GM12878 (cell line): ENCODE data around the gene TSC22D4. TPM values are rescaled to one million over a fixed set of nuclear protein-coding genes. Genes with fewer than 3 reads are reported as not detected.

ENCODE experiments used
- ATAC-seq: fragments of 200-7000 bp; cut with Tn5 transposase; 3 replicates; pipeline ENCODE4 v1.9.1; 2020; ENCODE audit warnings: mild to moderate bottlenecking, moderate library complexity
- BruUV-seq: library from RNA; stranded (reverse); fragments of 400-500 nt; replicated peaks from 2 replicates; lab custom pipeline; 2021; lab: Mats Ljungman, UMichigan
- CTCF ChIA-PET: fragments of 300-600 bp; sonication (Branson Sonifier 250); formaldehyde crosslinking; extraction: SDS; loops from one replicate; lab custom pipeline; 2021; ENCODE audit warnings: inconsistent platforms; lab: Yijun Ruan, JAX
- POLR2A ChIA-PET: fragments of 350-600 bp; formaldehyde crosslinking; extraction: SDS; loops from one replicate; lab custom pipeline; 2021; ENCODE audit warnings: inconsistent platforms; lab: Charles Lee
- RAD21 ChIA-PET: fragments of 300-600 bp; sonication (Branson Sonifier 250); formaldehyde crosslinking; loops from one replicate; lab custom pipeline; 2023; ENCODE audit warnings: antibody characterized with exemption; ENCODE audit not compliant: unreplicated experiment; lab: Charles Lee
- SMC1A ChIA-PET: fragments of 300-600 bp; sonication (Branson Sonifier 250); formaldehyde crosslinking; loops from one replicate; lab custom pipeline; 2023; ENCODE audit not compliant: unreplicated experiment, uncharacterized antibody; lab: Charles Lee
- DNase-seq: peaks from one replicate; pipeline ENCODE4 v3.0.0-alpha.2; 2011; ENCODE audit warnings: low read depth, low spot score
- FAIRE-seq: peaks from 3 replicates; lab custom pipeline; 2011; peaks lifted over from hg19 to GRCh38; lab: Jason Lieb, UNC
- H2AFZ ChIP-seq: 2 replicates; pipeline ENCODE4 v1.6.0; 2011; ENCODE audit warnings: low read depth, low read length, control low read depth; ENCODE audit not compliant: control insufficient read depth
- H3K27ac ChIP-seq: 2 replicates; pipeline ENCODE4 v1.5.1; 2011; ENCODE audit warnings: control low read depth; ENCODE audit not compliant: control insufficient read depth, insufficient read depth
- H3K27me3 ChIP-seq, 2 experiments: replicated peaks in 1 of 2; 2 replicates each; pipeline versions ENCODE4 v1.6.0 to v1.6.1; 2011; ENCODE audit warnings: low read length in 1 of 2; ENCODE audit not compliant: control insufficient read depth in 2 of 2, insufficient read depth in 2 of 2
- H3K36me3 ChIP-seq, 2 experiments: 2 replicates each; pipeline ENCODE4 v1.5.1; 2011; ENCODE audit warnings: low read length in 1 of 2; ENCODE audit not compliant: control insufficient read depth in 2 of 2, insufficient read depth in 2 of 2
- H3K4me1 ChIP-seq: 2 replicates; pipeline ENCODE4 v1.6.1; 2011; ENCODE audit warnings: mild to moderate bottlenecking, low read length, moderate library complexity, mixed read lengths; ENCODE audit not compliant: control insufficient read depth, insufficient read depth
- H3K4me2 ChIP-seq: 2 replicates; pipeline ENCODE4 v1.6.0; 2011; ENCODE audit warnings: control low read depth; ENCODE audit not compliant: control insufficient read depth, insufficient read depth
- H3K4me3 ChIP-seq: fragments of 200-600 bp; sonication (generic); 2 replicates; pipeline ENCODE4 v1.5.1; 2016
- H3K79me2 ChIP-seq: 2 replicates; pipeline ENCODE4 v1.6.0; 2011; ENCODE audit warnings: low read length; ENCODE audit not compliant: control insufficient read depth, insufficient read depth
- H3K9ac ChIP-seq: 2 replicates; pipeline ENCODE4 v1.8.0; 2011; ENCODE audit warnings: low read length, control low read depth, mixed read lengths; ENCODE audit not compliant: control insufficient read depth, insufficient read depth
- H3K9me3 ChIP-seq: replicated peaks from 3 replicates; pipeline ENCODE4 v1.5.1; 2011; ENCODE audit warnings: mild to moderate bottlenecking, low read length; ENCODE audit not compliant: control insufficient read depth, insufficient read depth
- H4K20me1 ChIP-seq: 2 replicates; pipeline ENCODE4 v1.6.0; 2011; ENCODE audit not compliant: control insufficient read depth, insufficient read depth
- BACH1 ChIP-seq: fragments of 450-650 bp; IDR thresholded peaks from 2 replicates; pipeline ENCODE4 v1.6.1; 2017; ENCODE audit warnings: mild to moderate bottlenecking, borderline replicate concordance
- CTCF ChIP-seq, 3 experiments: IDR thresholded peaks in 2 of 3; conservative IDR thresholded peaks in 1 of 3; 2 replicates each; pipeline ENCODE4 v1.5.1; 2011; ENCODE audit warnings: low read depth in 3 of 3, low read length in 3 of 3, mild to moderate bottlenecking in 3 of 3, control low read depth in 2 of 3, moderate library complexity in 2 of 3, inconsistent platforms in 1 of 3, mixed read lengths in 1 of 3; ENCODE audit not compliant: control insufficient read depth in 2 of 3, insufficient read depth in 1 of 3; ENCODE audit errors: extremely low read depth in 1 of 3
- EED ChIP-seq: sonication (generic); IDR thresholded peaks from 2 replicates; pipeline ENCODE4 v1.6.1; 2016; ENCODE audit warnings: antibody characterized with exemption, low read depth
- ESRRA ChIP-seq: IDR thresholded peaks from 2 replicates; pipeline ENCODE4 v1.6.1; 2012; ENCODE audit warnings: mild to moderate bottlenecking, low read length, improper control_type of control experiment
- IKZF2 ChIP-seq, 2 experiments: fragments of 450-650 bp; IDR thresholded peaks; 2 replicates each; pipeline ENCODE4 v1.6.1; 2017; ENCODE audit warnings: mild to moderate bottlenecking in 2 of 2, moderate library complexity in 2 of 2
- IRF5 ChIP-seq: fragments of 450-650 bp; IDR thresholded peaks from 2 replicates; pipeline ENCODE4 v1.6.1; 2017; ENCODE audit warnings: borderline replicate concordance
- LARP7 ChIP-seq: fragments of 450-650 bp; IDR thresholded peaks from 2 replicates; pipeline ENCODE4 v1.6.1; 2017; ENCODE audit warnings: mild to moderate bottlenecking
- NFYA ChIP-seq: IDR thresholded peaks from 2 replicates; pipeline ENCODE4 v1.6.1; 2011; ENCODE audit warnings: low read depth, mild to moderate bottlenecking, low read length, improper control_type of control experiment, borderline replicate concordance
- NKRF ChIP-seq: fragments of 450-650 bp; conservative IDR thresholded peaks from 2 replicates; pipeline ENCODE4 v1.6.1; 2017; ENCODE audit warnings: mild to moderate bottlenecking, moderate library complexity
- SIN3A ChIP-seq: IDR thresholded peaks from 2 replicates; pipeline ENCODE4 v1.6.1; 2012; ENCODE audit warnings: low read depth, low read length, improper control_type of control experiment
- SPI1 ChIP-seq: IDR thresholded peaks from 2 replicates; pipeline ENCODE4 v1.6.1; 2011; ENCODE audit warnings: low read depth, mild to moderate bottlenecking, low read length, moderate library complexity, borderline replicate concordance; ENCODE audit not compliant: insufficient read depth
- SRF ChIP-seq, 2 experiments: IDR thresholded peaks; 2 replicates each; pipeline ENCODE4 v1.6.1; 2011; ENCODE audit warnings: low read depth in 2 of 2, low read length in 2 of 2, mild to moderate bottlenecking in 1 of 2, moderate library complexity in 1 of 2
- ZNF207 ChIP-seq: fragments of 450-650 bp; IDR thresholded peaks from 2 replicates; pipeline ENCODE4 v1.6.1; 2014; ENCODE audit warnings: antibody characterized with exemption, mild to moderate bottlenecking, borderline replicate concordance
- WGBS: methylation state at CpG from one replicate; pipeline ENCODE4 v1.1.6; 2016; ENCODE audit warnings: low lambda C conversion rate; ENCODE audit not compliant: insufficient replicate concordance, insufficient coverage; ENCODE audit errors: missing lambda C conversion rate; 5-methylcytosine and 5-hydroxymethylcytosine counted together
- in situ Hi-C: fragments of 300-500 bp; cut with MboI; formaldehyde crosslinking; loops from 9 replicates; pipeline ENCODE4 v1.14.3; 2018; ENCODE audit warnings: mixed read lengths
- intact Hi-C: fragments of 100-400 bp; cut with micrococcal nuclease; formaldehyde crosslinking; loops from one replicate; pipeline ENCODE4 v1.14.2; 2022; ENCODE audit not compliant: unreplicated experiment
- polyA plus RNA-seq, 11 experiments: library from polyadenylated mRNA; depleted of rRNA in 4 of 11; unstranded in 6 of 11; stranded (reverse) in 5 of 11; fragments of >200 nt; fragmentation: Nextera tagmentation in 4 of 11; fragmentation: Illumina TruSeq in 1 of 11; extraction: Ambion mirVana in 4 of 11; extraction: Trizol in 1 of 11; gene quantifications; 1 replicate in 1 of 11; 2 replicates in 10 of 11; pipeline versions ENCODE4 v1.2.1 to v1.2.3, GENCODE V29; 2011 to 2016; ENCODE audit warnings: inconsistent platforms in 2 of 11, missing spikeins in 2 of 11, low read depth in 1 of 11
- total RNA-seq, 4 experiments: library from RNA; depleted of rRNA in 3 of 4; stranded (reverse); fragments of >200 nt in 3 of 4; fragmentation: Illumina TruSeq in 1 of 4; extraction: Trizol in 1 of 4; gene quantifications; 2 replicates each; pipeline versions ENCODE4 v1.2.1 to v1.2.3, GENCODE V29; 2013 to 2021

Gene TSC22D4
- total and polyA plus RNA-seq, 10 of the 15 experiments (the other 5 are each of a cell fraction or from before 2014, with no cell fraction given) = 0.50 to 65.7 (median 24.4) TPM

GRCh38 chr7:100430493-100431285 lies 48.3 kb downstream of the TSC22D4 start:
- 23% methylated on average over 31 of the region's 31 CpGs for WGBS
- Histone ChIP-seq H3K4me3 (peak overlapping the region; percentile 74), H3K9ac (peak overlapping the region; percentile 98), H4K20me1 (no peaks in the 10 kb centered on the region), H3K4me2 (peak overlapping the region; percentile 97), H3K79me2 (peaks cover 48% of the 10 kb centered on the region), H3K36me3 (peaks cover 5 to 16% of the 10 kb centered on the region in 2 experiments; a peak in 3 of 4 replicates), H3K27ac (peak overlapping the region; percentile 99), H3K4me1 (peaks cover 30% of the 10 kb centered on the region), H2AFZ (no peak overlapping the region; the same call in 1 of the 2 replicates), H3K9me3 (no peaks in the 10 kb centered on the region), H3K27me3 (no peaks in the 10 kb centered on the region)
- no TSS peak for BruUV-seq
- FAIRE-seq (no peak), DNase-seq (no peak), ATAC-seq (no peak; the same call in 1 of the 3 replicates)
- POLR2A ChIA-PET = interaction anchor here (0.7 to 2.3 kb wide), 6 partner anchors 14 to 317 kb away, joined by 3 to 10 read pairs (median 4); partner anchors contain the start of gene TSC22D4
- in situ Hi-C loops (no loop called here), intact Hi-C loops (no loop called here)
- RAD21 ChIA-PET = interaction anchor here (0.7 to 3.1 kb wide), 6 partner anchors 11 to 348 kb away, joined by 3 to 25 read pairs (median 6); no protein-coding TSS in a partner anchor
- CTCF ChIA-PET = interaction anchor here (0.8 to 1.2 kb wide), 4 partner anchors 19 to 106 kb away, joined by 3 to 5 read pairs (median 4); no protein-coding TSS in a partner anchor
- SMC1A ChIA-PET = interaction anchor here (0.8 to 3.0 kb wide), 5 partner anchors 12 to 64 kb away, joined by 3 to 15 read pairs (median 3); no protein-coding TSS in a partner anchor
- TF ChIP-seq CTCF (IDR thresholded peaks at IDR 0.05 in 2 of 3, conservative IDR thresholded peaks at IDR 0.05 in 1 of 3; ENCODE audit: control insufficient read depth in 2 of 3, extremely low read depth in 1 of 3, insufficient read depth in 1 of 3, low read depth in 3 of 3, low read length in 3 of 3) (no peak), NKRF (0 out of 2 replicates have a peak, but pooled peaks have one; percentile 23), IRF5 (no peak), SIN3A (peak; percentile 6; the same call in 1 of the 2 replicates), ZNF207 (no peak), LARP7 (peak; percentile 52; the same call in 1 of the 2 replicates), EED (no peak), BACH1 (0 out of 2 replicates have a peak, but pooled peaks have one; percentile 33), SPI1 (peak; percentile 56; the same call in 1 of the 2 replicates), IKZF2 (IDR thresholded peaks at IDR 0.05) (no peak), NFYA (no peak), ESRRA (no peak), SRF (IDR thresholded peaks at IDR 0.05; ENCODE audit: low read depth in 2 of 2, low read length in 2 of 2) (no peak)
